Endothelial cell of umbilical vein (primary cell): ENCODE results near the gene VPREB3.

Experiments used
- CTCF ChIP-seq, 2 donors: IDR thresholded peaks; 1 replicate in 1 of 2; 2 replicates in 1 of 2; pipeline ENCODE4 v1.5.1; 2011; ENCODE audit warnings: low read length in 2 of 2, mild to moderate bottlenecking in 2 of 2, moderate library complexity in 2 of 2, control low read depth in 1 of 2, inconsistent platforms in 1 of 2, low read depth in 1 of 2; ENCODE audit not compliant: insufficient read depth in 1 of 2; ENCODE audit errors: extremely low read depth in 1 of 2
- EZH2 ChIP-seq: IDR thresholded peaks from 2 replicates; pipeline ENCODE4 v1.6.1; 2012; ENCODE audit warnings: borderline replicate concordance, low read depth, mild to moderate bottlenecking, moderate library complexity, low read length, inconsistent platforms; ENCODE audit not compliant: severe bottlenecking
- GATA2 ChIP-seq: IDR thresholded peaks from 2 replicates; pipeline ENCODE4 v1.7.0; 2011; ENCODE audit warnings: low read depth, mild to moderate bottlenecking, moderate library complexity, mixed read lengths, low read length; ENCODE audit not compliant: insufficient read length, insufficient read depth
- POLR2A ChIP-seq: IDR thresholded peaks from 2 replicates; pipeline ENCODE4 v1.6.1; 2012; ENCODE audit warnings: low read depth, mild to moderate bottlenecking, control low read depth, low read length
- POLR2AphosphoS5 ChIP-seq: IDR thresholded peaks from 2 replicates; pipeline ENCODE4 v1.6.1; 2012; ENCODE audit warnings: low read depth, mild to moderate bottlenecking, control low read depth, low read length, moderate library complexity; ENCODE audit not compliant: insufficient read depth

- TF ChIP-seq POLR2A, result peak; percentile 62
- peak; percentile 18 for TF ChIP-seq POLR2AphosphoS5
- peak; percentile 81 to 93 for TF ChIP-seq CTCF (IDR thresholded peaks at IDR 0.05; ENCODE audit: extremely low read depth in 1 of 2, insufficient read depth in 1 of 2, low read depth in 1 of 2, low read length in 2 of 2)
- no peak for TF ChIP-seq EZH2
- TF ChIP-seq GATA2, result no peak
These were observed 13.7 kb upstream of the VPREB3 start, which contains the start of gene CHCHD10 for GRCh38 chr22:23767673-23768548.
